H4 (cell line): ENCODE results near the gene ZRSR2. TPM values are rescaled to one million over a fixed set of nuclear protein-coding genes. Genes with fewer than 3 reads are reported as not detected.
"Not testable (repeated sequence)": the region's sequence is repeated elsewhere in the genome, so short reads cannot be mapped to it uniquely, and the experiment has no call there.

Experiments used
- DNase-seq: peaks from one replicate; pipeline ENCODE4 v3.0.0-alpha.2; 2015; ENCODE audit warnings: low spot score
- total RNA-seq: library from RNA; depleted of rRNA; stranded (reverse); fragments of >200 nt; shearing (Covaris generic); gene quantifications from 2 replicates; pipeline ENCODE4 v1.2.3, GENCODE V29; 2014

ZRSR2 gene
- total RNA-seq, 1 experiment from 2014 or later, result 4.0 TPM

DNA sequence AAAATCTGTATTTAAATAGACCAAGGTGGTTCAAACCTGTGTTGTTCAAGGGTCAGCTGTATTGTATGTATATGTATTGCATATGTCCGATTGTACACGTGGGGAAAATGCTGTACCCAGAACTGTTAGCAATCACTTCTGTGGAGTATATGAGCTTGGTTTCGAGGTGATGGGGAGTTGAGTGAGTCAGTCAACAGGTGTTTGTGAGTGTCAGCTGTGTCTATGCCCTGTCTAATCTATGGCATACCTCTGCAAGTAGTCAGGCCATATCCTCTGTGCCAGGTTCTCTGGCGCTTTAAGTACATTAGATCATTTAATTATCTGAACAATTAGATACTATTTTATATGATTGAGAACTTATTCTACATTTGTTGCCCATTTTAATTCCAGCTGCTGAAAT, 7.4 kb downstream of the ZRSR2 start:
- no peak for DNase-seq

DNA sequence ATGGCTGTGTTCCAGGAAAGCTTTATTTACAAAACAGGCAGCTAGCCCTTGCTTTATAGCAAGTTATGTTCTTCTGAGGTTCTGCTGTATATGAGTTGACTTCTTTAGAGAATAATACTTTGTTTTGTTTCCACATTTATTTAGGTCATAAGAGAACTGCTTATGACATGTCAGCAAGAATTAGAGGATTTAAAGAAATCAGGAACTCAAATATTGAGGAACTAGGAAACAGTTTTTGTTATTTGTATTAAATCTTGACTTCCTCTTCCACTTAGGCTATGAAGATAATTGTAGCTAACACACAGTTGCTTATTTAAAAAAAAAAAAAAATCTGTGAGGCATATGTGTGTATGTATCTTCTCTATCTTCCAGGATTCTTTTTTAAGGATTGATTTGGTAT, 14.3 kb downstream of the ZRSR2 start:
- no peak for DNase-seq

DNA sequence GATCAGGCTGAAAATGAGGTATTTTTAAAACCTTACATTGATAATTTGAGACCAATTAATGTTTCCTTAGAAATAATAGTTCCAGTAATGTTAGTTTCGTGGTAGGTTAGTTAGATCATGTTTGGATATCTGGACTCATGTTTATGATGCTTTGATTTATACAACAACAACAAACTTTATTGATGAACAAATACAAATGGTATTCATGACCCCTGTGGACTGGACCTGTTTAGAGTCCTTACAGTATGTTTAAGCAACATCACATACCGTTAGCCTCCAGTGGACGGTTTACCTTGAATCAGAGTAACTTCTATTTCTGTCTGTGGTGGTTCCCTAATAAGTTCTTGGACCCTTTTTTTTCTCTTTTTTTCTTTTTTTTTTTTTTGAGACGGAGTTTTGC, 18.0 kb downstream of the ZRSR2 start:
- no peak for DNase-seq

DNA sequence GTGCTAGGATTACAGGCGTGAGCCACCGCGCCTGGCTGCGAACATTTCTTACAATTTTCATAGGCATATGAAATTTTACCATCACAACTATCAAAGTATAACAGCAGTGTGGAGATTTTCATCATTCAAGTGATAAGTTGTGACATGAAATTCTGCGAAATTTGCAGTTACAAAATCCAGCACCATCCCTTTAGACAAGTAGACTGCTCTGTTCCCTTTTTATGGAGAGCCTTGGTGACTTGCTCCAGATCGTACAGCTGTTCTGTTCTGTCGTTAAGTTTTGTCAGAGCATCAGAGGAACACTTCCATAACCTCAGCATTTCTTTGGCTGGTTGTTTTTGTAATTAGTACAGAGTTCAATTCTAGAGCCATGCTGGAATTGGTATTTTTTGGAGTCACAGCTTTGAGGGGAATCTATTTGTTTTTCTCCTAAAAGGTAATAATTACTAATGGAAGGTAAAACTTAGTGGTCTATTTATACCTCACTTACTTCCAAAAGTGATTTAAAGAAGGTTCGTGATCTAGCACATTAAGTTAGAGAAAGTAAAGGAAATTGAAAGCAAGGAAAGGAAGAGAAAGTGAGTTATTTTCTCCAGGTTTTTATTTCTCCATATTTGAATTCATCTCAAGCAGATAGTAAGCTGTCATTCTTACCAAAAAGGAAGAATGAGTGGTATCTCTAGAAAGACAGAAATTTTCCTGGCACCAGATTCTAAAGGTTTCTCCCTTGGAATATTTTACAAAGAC, 22.1 kb downstream of the ZRSR2 start:
- DNase-seq, result no peak

DNA sequence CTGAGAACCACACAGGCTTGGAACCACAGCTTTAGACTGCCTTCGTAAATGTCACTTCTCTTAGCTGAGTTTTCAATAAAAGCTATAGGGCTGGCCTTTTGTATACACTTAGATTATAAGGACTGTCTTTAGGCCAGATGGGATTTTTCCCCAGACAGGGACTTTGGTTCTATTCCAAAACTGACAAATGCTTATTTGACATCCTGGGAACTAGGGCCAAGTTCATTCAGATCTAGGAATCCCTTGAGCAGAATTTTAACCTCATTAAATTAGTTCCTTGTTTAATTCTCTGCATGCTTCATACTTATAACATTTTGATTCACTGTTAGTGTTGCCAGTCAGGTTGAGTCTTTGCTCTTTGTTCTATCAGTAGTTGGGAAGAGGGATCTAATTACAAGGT, 23.1 kb downstream of the ZRSR2 start:
- DNase-seq, result no peak

DNA sequence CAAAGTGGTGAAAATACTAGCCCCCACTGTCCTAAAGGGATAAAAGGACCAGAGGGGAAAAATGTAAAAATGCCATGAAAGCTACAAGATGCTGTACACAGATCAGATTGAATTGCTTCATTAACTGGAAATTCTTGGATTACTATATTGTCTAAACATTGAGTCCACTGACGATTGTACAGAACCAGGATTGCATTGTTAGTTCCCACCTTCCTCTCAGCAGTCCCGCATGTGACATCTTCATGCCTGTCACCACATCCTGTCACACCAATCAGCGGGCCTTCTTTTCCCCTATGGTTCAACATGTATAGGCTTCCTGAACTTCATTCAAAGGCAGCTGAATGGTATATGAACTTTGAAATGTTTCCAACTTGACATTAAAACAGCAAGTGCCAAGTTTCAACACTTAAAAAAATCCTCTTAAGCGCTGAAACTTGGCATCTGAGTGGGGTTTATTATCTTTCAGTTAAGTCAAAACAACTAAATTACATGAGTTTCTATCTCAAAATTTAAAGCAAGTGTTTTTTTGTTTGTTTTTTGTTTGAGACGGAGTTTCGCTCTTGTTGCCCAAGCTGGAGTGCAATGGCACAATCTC, 24.6 kb downstream of the ZRSR2 start:
- DNase-seq, result no peak

DNA sequence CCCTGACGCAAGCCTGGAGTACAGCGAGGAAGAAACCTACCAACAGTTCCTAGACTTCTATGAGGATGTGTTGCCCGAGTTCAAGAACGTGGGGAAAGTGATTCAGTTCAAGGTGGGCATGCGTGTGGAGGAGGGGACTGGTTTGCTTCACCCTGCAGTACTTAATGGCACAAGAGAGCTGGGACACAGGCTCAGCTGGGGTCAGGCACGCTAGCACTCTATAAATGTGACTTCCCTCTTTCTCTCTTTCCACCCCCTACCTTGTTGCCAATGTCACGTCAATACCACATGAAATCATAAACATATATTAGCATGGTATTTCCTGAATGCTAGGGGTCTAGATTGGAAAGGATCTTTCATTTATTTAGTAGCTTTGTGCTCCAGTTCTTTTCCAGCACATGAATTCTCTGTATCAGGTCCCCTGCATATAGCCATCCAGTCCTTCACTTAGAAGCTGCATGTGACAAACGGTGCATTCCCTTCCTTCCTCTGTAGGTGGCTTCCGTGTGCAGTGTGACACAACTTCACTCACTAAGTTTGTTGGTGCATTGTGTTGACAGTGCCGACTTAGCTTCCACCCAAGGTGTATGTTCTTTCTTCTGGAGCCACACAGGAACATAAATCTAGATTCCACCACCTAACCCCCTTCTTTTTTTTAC, 25.6 kb downstream of the ZRSR2 start:
- peak; percentile 57 for DNase-seq

DNA sequence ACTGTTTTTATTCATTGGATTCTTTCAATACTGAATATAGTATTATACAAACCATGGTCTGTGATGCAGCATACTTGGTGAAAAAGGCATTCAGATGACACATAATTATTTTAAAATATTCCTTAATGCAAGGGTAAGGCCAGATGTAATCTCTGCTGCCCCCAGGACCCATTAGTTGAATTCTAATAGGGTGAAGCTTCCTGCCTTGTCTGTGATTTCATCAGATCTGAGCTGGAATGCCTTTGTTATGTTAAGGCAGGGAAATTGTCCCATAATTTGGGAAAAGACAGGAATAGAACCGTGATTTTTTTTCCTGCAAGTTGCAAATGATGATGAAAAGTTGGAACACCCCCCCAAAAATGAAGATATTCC, 26.1 kb downstream of the ZRSR2 start:
- DNase-seq, result no peak

DNA sequence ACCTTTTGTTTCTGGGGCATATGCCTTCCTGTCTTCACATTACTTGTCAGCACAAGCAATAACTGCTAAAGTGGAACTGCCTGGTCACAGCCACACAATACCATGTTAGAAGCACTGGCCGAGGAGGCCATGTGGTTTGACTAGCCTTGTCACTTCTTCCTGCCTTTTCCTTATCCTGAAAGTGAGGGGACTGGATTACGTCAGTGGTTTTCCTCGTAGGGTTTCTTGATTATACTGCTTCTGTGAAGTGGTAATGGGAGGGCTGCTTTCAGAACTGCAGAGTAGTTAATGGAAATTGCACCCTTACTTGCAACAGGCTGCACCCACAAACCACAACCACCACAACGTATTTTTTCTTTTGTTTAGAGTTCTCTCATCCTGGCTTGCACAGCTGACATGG, 26.6 kb downstream of the ZRSR2 start:
- DNase-seq, result peak; percentile 73

DNA sequence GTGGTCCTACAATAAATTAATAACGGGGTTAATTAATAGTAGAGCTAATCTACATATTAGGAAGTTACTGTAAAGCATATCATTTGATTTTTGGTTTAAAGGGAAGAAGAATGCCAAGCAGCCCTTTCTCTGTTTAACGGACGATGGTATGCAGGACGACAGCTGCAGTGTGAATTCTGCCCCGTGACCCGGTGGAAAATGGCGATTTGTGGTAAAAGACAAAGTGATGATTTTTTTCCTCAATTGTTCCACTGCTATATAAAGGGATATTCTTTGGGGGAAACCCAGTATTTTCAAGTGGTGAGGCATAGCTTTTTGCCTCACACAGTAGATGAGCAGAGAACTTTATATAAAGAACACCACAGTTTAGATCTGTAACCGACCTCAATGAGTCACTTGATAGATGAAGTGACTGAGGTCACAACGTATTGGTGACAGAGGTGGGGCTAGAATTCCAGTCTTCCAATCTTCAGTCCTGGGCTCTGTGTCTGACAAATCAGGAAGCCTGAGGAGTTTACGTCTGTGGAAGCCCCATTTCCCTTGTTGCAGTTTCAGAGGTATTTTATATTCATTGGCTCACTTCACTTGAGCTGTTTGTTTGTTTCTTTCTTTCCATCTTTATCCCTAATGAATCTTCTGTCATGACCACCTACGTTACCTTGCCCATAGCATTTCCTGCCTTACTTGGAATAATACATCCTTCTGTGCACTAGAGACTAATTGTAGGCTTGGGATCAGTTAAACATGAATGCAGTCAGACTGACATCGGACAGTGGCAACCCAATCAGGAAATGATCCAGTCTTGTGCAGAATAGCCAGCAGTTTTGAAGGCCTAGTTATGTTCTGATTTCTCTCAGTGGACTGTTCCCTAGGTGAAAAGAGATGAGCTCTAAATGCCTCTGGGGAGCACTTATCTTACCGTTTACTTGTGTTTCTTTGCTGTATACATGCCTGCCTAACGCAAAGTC, 30.1 kb downstream of the ZRSR2 start:
- peak; percentile 43 for DNase-seq

DNA sequence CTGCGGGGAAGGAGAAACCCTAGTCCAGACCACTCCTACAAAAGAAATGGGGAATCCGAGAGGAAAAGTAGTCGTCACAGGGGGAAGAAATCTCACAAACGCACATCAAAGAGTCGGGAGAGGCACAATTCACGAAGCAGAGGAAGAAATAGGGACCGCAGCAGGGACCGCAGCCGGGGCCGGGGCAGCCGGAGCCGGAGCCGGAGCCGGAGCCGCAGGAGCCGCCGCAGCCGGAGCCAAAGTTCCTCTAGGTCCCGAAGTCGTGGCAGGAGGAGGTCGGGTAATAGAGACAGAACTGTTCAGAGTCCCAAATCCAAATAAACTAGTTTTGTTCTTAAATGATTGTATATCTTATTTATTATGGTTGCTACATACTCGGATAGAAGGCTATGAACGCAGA, 32.6 kb downstream of the ZRSR2 start:
- DNase-seq, result no peak

DNA sequence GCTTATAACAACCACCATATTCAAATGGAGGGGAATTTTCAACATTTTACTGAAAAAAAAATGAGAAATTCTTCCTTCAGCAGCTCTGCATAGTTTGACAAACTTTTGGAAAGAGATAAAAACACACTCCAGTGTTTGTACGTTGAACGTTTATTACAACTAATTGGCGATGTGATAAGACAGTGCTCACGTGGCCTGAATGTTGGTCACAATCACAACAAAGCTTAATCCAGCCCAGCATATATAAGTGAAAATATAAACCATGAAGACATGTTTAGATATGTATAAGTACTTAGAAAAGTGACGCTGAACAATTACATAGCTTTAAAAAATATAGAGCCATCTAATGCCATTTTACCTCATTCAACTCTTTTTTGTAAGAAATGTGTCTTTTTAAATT, 35.7 kb downstream of the ZRSR2 start:
- DNase-seq, result no peak

DNA sequence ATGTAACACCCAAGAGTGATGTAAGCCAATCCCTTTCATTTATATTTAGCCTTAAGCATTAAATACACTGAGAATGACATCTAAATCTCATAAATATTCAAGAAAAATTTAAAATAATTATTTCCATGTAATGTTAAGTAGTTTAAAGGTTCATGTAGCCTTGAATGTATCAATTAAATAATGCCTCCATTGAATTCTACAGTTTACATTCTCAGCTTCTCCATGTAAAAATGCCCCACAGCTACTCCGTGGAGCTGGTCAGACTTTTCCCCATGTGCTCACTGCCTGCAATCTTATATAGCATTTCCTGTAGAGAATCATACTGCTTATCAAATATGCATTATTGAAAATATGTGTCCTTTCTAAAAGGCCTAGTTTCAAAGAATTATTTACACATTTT, 38.9 kb downstream of the ZRSR2 start:
- DNase-seq, result no peak

DNA sequence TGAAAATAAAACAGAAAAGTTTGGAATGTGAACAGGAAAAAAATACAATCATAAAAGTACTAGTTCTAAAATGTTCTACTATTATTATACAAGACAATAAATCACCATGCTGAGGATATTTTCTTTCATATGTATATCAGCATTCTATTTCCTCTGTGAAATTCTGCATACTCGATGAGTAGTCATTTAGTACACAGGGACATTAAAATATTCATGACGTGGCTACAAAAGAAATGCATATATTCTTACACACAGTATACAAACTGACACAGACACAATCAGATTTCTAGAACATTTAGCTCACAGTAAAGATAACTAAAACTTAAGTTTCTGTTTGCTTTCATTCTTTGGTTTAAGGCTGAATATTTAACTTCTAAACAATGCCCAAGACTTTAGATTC, 41.1 kb downstream of the ZRSR2 start:
- not testable (repeated sequence) for DNase-seq

DNA sequence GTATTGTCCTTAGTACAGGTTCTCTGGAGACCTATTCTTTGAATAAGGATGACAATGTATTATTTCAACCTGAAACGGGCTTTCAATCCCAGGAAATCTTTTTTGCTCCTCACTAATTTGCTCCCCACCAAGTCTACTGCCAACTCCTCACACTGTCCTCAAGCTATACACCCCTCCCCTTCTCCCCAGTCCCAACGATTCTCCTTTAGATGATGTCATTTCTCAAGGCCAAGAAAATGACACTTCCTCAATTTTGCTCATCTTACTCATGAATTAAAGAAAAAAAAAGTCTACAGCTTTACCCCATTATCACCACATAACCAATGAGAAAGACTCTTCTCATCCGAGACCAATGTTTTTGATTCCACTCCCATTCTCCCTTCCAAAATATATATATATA, 43.8 kb downstream of the ZRSR2 start:
- DNase-seq, result no peak

DNA sequence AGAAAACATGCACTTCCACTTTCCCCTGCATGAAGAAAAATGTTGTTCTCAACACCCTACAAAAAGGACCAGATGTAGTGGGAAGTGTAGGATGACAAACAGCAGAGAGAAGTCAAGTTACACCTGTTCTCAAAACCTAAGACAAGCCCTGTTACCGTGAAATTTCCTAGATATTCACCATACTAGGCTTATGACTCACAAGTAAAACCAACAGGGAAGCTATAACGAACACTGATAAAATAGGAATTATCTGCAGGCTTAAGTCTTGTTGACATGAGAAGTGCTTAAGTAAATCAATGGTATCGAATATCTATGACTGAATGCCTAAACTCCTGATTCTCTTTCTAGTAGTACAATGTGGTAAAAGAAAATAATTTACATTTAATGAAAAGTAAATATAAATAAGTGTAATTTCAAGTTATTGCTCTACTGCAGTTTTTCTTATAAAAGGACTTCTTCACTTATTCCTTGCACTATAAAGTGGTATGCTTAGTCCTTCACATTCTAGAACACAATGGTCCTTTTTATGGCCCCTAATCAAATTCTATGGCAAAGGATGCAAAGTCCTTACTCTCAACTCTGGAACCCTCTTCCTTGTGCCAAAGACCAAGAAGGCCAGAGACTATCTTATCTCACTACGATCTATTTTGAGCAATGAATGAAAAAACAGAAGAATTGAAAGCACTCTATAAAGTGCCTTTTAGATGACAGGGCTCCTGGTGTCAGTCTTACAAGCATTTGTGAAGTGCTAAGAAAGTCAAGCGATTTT, 44.7 kb downstream of the ZRSR2 start:
- DNase-seq, result no peak

DNA sequence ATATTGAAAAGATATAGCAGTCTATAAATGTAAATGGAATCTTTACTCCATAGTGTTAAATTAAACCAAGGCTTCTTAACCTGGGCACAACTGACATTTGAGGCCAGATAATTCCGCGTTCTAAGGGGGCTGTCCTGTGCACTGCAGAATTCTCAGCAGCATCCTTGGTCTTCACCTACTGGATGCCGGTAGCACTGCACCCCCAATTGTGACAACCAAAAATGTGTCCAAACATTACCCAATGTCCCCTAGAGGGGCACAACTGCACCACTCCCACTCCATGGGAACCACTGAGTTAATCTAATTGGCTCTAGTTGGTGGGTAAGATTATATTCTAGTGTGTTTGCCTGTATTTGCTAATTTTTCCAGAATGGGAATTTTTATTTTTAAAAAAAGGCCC, 47.7 kb downstream of the ZRSR2 start:
- peak; percentile 4 for DNase-seq

DNA sequence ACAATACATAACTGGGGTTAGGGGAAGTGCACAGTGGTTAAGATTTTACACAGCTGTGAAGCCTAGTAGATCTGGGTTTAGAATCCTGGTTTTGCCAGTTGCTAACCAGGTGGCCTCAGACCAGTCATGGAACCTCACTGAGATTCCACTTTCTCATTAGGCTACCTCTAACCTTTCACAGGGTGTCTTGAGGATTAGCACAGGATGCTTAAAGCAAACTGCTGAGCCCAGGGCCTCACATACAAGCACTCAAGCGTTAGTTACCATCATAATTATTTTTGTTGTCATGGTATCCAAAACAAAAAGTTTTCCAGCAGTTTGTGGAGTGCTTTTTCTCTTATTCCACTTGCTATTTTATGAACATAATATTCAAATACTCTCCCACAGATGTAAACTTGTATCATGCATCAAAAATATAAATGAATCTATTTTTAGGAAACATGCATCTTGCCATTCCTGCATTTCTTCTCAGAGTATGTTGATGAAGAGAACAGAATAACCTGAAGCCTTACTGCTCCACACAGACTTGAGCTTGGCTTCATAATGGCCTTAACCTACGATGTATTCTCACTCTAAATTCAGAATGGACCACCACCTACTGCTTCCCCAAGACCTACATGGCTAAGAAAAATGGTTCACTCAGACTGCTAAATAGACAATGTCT, 51.7 kb downstream of the ZRSR2 start:
- no peak for DNase-seq

DNA sequence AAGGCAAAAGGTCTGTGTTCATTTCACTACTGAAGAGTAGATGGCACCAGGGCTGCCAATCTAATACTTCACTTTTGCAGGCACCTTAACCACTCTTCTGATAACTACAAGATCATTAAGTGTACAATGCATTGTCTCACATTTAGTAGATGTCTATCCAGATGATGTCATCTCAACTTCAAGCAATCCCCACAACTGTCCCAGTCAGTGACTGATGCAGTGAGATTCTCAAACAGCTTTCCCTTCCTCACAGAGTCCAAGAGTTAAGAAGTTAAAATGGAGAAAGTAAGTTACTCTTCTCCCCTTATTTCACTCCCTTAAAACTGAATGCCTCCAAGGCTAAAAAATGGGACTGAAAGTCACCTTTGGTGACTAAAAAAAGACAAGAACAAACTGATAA, 53.7 kb downstream of the ZRSR2 start:
- no peak for DNase-seq

DNA sequence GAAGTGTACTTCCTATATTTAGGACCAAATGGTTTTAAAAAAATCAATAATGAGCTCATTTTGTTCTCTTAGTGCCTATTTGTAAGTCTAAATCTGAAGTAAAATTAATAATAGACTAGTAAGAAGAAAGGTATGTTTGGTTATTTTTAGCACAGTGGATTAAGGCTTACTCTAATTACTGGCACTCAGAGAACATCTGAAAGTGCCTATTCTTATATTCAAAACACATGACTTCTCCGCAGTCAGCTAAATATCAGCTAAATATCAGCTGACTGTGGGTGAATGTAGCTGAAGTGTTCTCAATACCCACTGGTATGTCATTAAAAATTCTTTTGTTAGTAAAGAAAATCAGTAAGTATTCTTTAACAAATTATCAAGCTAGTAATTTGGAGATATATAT, 58.3 kb downstream of the ZRSR2 start:
- no peak for DNase-seq

DNA sequence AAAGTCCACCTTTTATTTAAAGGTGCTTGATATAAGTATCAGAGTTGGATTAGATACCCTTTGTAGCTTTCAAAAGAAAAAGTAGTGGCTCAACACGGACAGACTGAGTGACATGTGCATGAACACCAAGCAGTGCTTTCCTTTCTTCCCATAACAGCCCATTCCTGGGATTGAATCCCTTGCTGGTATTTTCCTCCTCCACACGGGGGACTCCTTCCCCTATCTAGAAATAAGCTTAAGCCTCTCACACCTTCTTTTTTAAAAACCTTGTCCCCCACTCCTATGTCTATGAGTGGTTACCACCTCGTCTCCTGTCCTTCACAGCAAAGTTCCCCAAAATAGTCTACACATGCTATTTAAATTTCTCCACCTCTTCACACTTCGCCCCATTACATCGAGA, 59.3 kb downstream of the ZRSR2 start:
- no peak for DNase-seq
